Activated CD4-positive, alpha-beta T cell treated with anti-CD3 and anti-CD28 coated beads, Interleukin-2, amount 10 ng/mL, durations not matched to agents 7 days and 5 days (primary cell): ENCODE measurements around the gene CFTR. TPM values are rescaled to one million over a fixed set of nuclear protein-coding genes. Genes with fewer than 3 reads are reported as not detected.
"Not testable (repeated sequence)": the region's sequence is repeated elsewhere in the genome, so short reads cannot be mapped to it uniquely, and the experiment has no call there.

ENCODE experiments used
- CTCF ChIA-PET: fragments of 350-600 bp; sonication (Branson Sonifier 250); formaldehyde crosslinking; loops from one replicate; lab custom pipeline; 2021; ENCODE audit warnings: antibody characterized with exemption; lab: Charles Lee
- POLR2A ChIA-PET: fragments of 350-600 bp; sonication (Branson Sonifier 250); formaldehyde crosslinking; loops from one replicate; lab custom pipeline; 2021; ENCODE audit warnings: antibody characterized with exemption; lab: Charles Lee
- DNase-seq: peaks from one replicate; pipeline ENCODE4 v3.0.0-alpha.2; 2020
- H3K27ac Mint-ChIP-seq: one replicate; pipeline ENCODE4 v1.8.0; 2021; ENCODE audit warnings: mild to moderate bottlenecking, moderate library complexity, mixed read lengths
- H3K27me3 Mint-ChIP-seq: one replicate; pipeline ENCODE4 v1.8.0; 2021; ENCODE audit warnings: mixed read lengths
- H3K36me3 Mint-ChIP-seq: one replicate; pipeline ENCODE4 v1.8.0; 2021; ENCODE audit warnings: low read depth, mixed read lengths
- H3K4me1 Mint-ChIP-seq: one replicate; pipeline ENCODE4 v1.8.0; 2021; ENCODE audit warnings: mixed read lengths
- H3K4me3 Mint-ChIP-seq: one replicate; pipeline ENCODE4 v1.8.0; 2021; ENCODE audit warnings: mild to moderate bottlenecking, moderate library complexity, mixed read lengths
- H3K9me3 Mint-ChIP-seq: one replicate; pipeline ENCODE4 v1.8.0; 2021; ENCODE audit warnings: mixed read lengths
- total RNA-seq, 2 experiments: library from RNA; stranded (reverse); gene quantifications; one replicate each; pipeline ENCODE4 v1.2.3, GENCODE V29; 2021

CFTR gene
- not detected for total RNA-seq

GRCh38 chr7:117479225-117480054 lies at the start of gene CFTR:
CFTR (plus strand) TSS chr7:117480025; CDS start chr7:117480095, 70 bp downstream.
- Mint-ChIP-seq H3K4me3 (no peak within 1 kb of the TSS), H3K4me1 (no peaks in the 10 kb centered on the region), H3K27ac (no peak within 1 kb of the TSS), H3K27me3 (peaks cover 29% of the 10 kb centered on the region), H3K36me3 (no peaks in the 10 kb centered on the region), H3K9me3 (no peaks in the 10 kb centered on the region)
- no peak for DNase-seq
- ChIA-PET POLR2A (no interaction called here), CTCF (no interaction called here)

- H3K27ac Mint-ChIP-seq, result no peak overlapping the region
Measured at GRCh38 chr7:117435475-117436043, 44.3 kb upstream of the CFTR start.

GRCh38 chr7:117444646-117445045 lies 35.2 kb upstream of the CFTR start:
- Mint-ChIP-seq H3K4me3 (no peak overlapping the region), H3K36me3 (no peaks in the 10 kb centered on the region), H3K27me3 (no peaks in the 10 kb centered on the region), H3K4me1 (no peaks in the 10 kb centered on the region), H3K27ac (no peak overlapping the region), H3K9me3 (no peaks in the 10 kb centered on the region)
- no peak for DNase-seq
- CTCF ChIA-PET, result no interaction called here
- POLR2A ChIA-PET, result no interaction called here

More at GRCh38 chr7:117435475-117436043, 44.3 kb upstream of the CFTR start:
- H3K4me3 Mint-ChIP-seq, result no peak overlapping the region
- DNase-seq, result no peak
- no peaks in the 10 kb centered on the region for H3K4me1 Mint-ChIP-seq
- no peaks in the 10 kb centered on the region for H3K9me3 Mint-ChIP-seq
- no peaks in the 10 kb centered on the region for H3K36me3 Mint-ChIP-seq
- POLR2A ChIA-PET, result no interaction called here
- H3K27me3 Mint-ChIP-seq, result no peaks in the 10 kb centered on the region
- CTCF ChIA-PET, result no interaction called here

- CTCF ChIA-PET, result no interaction called here
- Mint-ChIP-seq H3K4me3 (no peak overlapping the region), H3K27me3 (no peaks in the 10 kb centered on the region), H3K9me3 (no peaks in the 10 kb centered on the region), H3K27ac (no peak overlapping the region), H3K36me3 (no peaks in the 10 kb centered on the region), H3K4me1 (no peaks in the 10 kb centered on the region)
- no peak for DNase-seq
- POLR2A ChIA-PET, result no interaction called here
Measured at GRCh38 chr7:117445206-117445605, 34.6 kb upstream of the CFTR start.

- H3K27me3 Mint-ChIP-seq, result no peaks in the 10 kb centered on the region
- ChIA-PET POLR2A (no interaction called here), CTCF (no interaction called here)
- H3K27ac Mint-ChIP-seq, result no peak overlapping the region
- H3K36me3 Mint-ChIP-seq, result no peaks in the 10 kb centered on the region
- no peaks in the 10 kb centered on the region for H3K4me1 Mint-ChIP-seq
- H3K9me3 Mint-ChIP-seq, result no peaks in the 10 kb centered on the region
- H3K4me3 Mint-ChIP-seq, result no peak overlapping the region
- DNase-seq, result no peak
Measured at GRCh38 chr7:117446220-117446815, 33.5 kb upstream of the CFTR start.

GRCh38 chr7:117448655-117449054 lies 31.2 kb upstream of the CFTR start:
- no peak overlapping the region for H3K4me3 Mint-ChIP-seq
- H3K9me3 Mint-ChIP-seq, result no peaks in the 10 kb centered on the region
- no peaks in the 10 kb centered on the region for H3K4me1 Mint-ChIP-seq
- no peaks in the 10 kb centered on the region for H3K36me3 Mint-ChIP-seq
- no peak for DNase-seq
- H3K27me3 Mint-ChIP-seq, result no peaks in the 10 kb centered on the region
- ChIA-PET POLR2A (no interaction called here), CTCF (no interaction called here)
- H3K27ac Mint-ChIP-seq, result no peak overlapping the region

- POLR2A ChIA-PET, result no interaction called here
- Mint-ChIP-seq H3K4me1 (no peaks in the 10 kb centered on the region), H3K27ac (no peak overlapping the region), H3K9me3 (no peaks in the 10 kb centered on the region), H3K36me3 (no peaks in the 10 kb centered on the region), H3K27me3 (no peaks in the 10 kb centered on the region), H3K4me3 (no peak overlapping the region)
- DNase-seq, result no peak
- CTCF ChIA-PET, result no interaction called here
Measured at GRCh38 chr7:117458977-117459583, 20.7 kb upstream of the CFTR start.

GRCh38 chr7:117459735-117460134 lies 20.1 kb upstream of the CFTR start:
- Mint-ChIP-seq H3K4me1 (no peaks in the 10 kb centered on the region), H3K27ac (no peak overlapping the region), H3K9me3 (no peaks in the 10 kb centered on the region), H3K36me3 (no peaks in the 10 kb centered on the region), H3K4me3 (no peak overlapping the region), H3K27me3 (no peaks in the 10 kb centered on the region)
- no peak for DNase-seq
- ChIA-PET CTCF (no interaction called here), POLR2A (no interaction called here)

- H3K9me3 Mint-ChIP-seq, DNase-seq, H3K4me3 Mint-ChIP-seq, H3K4me1 Mint-ChIP-seq, CTCF ChIA-PET, H3K27ac Mint-ChIP-seq, H3K27me3 Mint-ChIP-seq, POLR2A ChIA-PET, H3K36me3 Mint-ChIP-seq: not testable (repeated sequence)
Measured at GRCh38 chr7:117460815-117461214, 19.0 kb upstream of the CFTR start.

GRCh38 chr7:117468174-117468573 lies 11.7 kb upstream of the CFTR start:
- POLR2A ChIA-PET, result no interaction called here
- Mint-ChIP-seq H3K9me3 (no peaks in the 10 kb centered on the region), H3K27me3 (peaks cover 2% of the 10 kb centered on the region), H3K4me1 (no peaks in the 10 kb centered on the region), H3K27ac (no peak overlapping the region), H3K36me3 (no peaks in the 10 kb centered on the region), H3K4me3 (no peak overlapping the region)
- CTCF ChIA-PET, result no interaction called here
- no peak for DNase-seq

- H3K4me3 Mint-ChIP-seq, result no peak overlapping the region
- POLR2A ChIA-PET, result no interaction called here
- H3K4me1 Mint-ChIP-seq, result no peaks in the 10 kb centered on the region
- no peaks in the 10 kb centered on the region for H3K36me3 Mint-ChIP-seq
- no peak overlapping the region for H3K27ac Mint-ChIP-seq
- peaks cover 2% of the 10 kb centered on the region for H3K27me3 Mint-ChIP-seq
- DNase-seq, result no peak
- no peaks in the 10 kb centered on the region for H3K9me3 Mint-ChIP-seq
- CTCF ChIA-PET, result no interaction called here
Measured at GRCh38 chr7:117470777-117471176, 9.0 kb upstream of the CFTR start.

- Mint-ChIP-seq H3K36me3 (no peaks in the 10 kb centered on the region), H3K27me3 (peaks cover 2% of the 10 kb centered on the region), H3K27ac (no peak overlapping the region), H3K4me1 (no peaks in the 10 kb centered on the region), H3K9me3 (no peaks in the 10 kb centered on the region), H3K4me3 (no peak overlapping the region)
- CTCF ChIA-PET, result no interaction called here
- no peak for DNase-seq
- POLR2A ChIA-PET, result no interaction called here
Measured at GRCh38 chr7:117472335-117472734, 7.5 kb upstream of the CFTR start.

GRCh38 chr7:117476557-117477215 lies 3.1 kb upstream of the CFTR start:
- no peaks in the 10 kb centered on the region for H3K9me3 Mint-ChIP-seq
- ChIA-PET POLR2A (no interaction called here), CTCF (no interaction called here)
- no peak overlapping the region for H3K27ac Mint-ChIP-seq
- no peaks in the 10 kb centered on the region for H3K4me1 Mint-ChIP-seq
- no peaks in the 10 kb centered on the region for H3K36me3 Mint-ChIP-seq
- no peak for DNase-seq
- H3K4me3 Mint-ChIP-seq, result no peak overlapping the region
- H3K27me3 Mint-ChIP-seq, result peaks cover 29% of the 10 kb centered on the region
